ENCODE measurements around the gene RBP3.

DNA sequence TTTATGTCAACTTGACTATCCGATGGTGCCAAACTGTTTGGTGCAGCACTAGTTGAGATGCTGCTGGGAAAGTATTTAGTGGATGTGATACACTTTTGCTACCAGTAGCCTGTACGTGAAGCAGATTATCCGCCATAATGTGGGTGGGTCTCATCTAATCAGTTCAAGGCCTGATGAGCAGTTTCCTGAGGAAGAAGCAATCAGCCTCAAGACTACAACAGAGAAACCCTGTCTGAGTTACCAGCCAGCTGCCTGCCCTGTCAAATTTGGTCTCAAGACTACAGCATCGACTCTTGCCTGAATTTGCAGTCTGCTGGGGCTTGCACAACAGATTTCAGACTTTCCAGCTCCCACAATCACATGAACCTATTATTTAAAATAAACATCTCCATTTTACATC is 10.9 kb upstream of the RBP3 start:
- TF ChIP-seq, protein P1, sequence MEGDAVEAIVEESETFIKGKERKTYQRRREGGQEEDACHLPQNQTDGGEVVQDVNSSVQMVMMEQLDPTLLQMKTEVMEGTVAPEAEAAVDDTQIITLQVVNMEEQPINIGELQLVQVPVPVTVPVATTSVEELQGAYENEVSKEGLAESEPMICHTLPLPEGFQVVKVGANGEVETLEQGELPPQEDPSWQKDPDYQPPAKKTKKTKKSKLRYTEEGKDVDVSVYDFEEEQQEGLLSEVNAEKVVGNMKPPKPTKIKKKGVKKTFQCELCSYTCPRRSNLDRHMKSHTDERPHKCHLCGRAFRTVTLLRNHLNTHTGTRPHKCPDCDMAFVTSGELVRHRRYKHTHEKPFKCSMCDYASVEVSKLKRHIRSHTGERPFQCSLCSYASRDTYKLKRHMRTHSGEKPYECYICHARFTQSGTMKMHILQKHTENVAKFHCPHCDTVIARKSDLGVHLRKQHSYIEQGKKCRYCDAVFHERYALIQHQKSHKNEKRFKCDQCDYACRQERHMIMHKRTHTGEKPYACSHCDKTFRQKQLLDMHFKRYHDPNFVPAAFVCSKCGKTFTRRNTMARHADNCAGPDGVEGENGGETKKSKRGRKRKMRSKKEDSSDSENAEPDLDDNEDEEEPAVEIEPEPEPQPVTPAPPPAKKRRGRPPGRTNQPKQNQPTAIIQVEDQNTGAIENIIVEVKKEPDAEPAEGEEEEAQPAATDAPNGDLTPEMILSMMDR (IDR thresholded peaks at IDR 0.05), result no peak
- no peak for TF ChIP-seq POLR2A (IDR thresholded peaks at IDR 0.05)

Measured in uterus (tissue), 2 donors.